Dendritic cell treated with granulocyte-macrophage colony-stimulating factor and Interleukin-4, amounts not matched to agents 40 ng/mL and 50 ng/mL, for 4 days (primary cell): ENCODE results near the gene MCEMP1.

ENCODE experiments used
- H3K27ac Mint-ChIP-seq: one replicate; pipeline ENCODE4 v1.8.0; 2022; ENCODE audit warnings: mild to moderate bottlenecking, mixed read lengths
- H3K27me3 Mint-ChIP-seq: one replicate; pipeline ENCODE4 v1.8.0; 2022; ENCODE audit warnings: mild to moderate bottlenecking, mixed read lengths
- H3K36me3 Mint-ChIP-seq: one replicate; pipeline ENCODE4 v1.8.0; 2022; ENCODE audit warnings: low read depth, mixed read lengths
- H3K4me1 Mint-ChIP-seq: one replicate; pipeline ENCODE4 v1.8.0; 2022; ENCODE audit warnings: low read depth, mixed read lengths
- H3K4me3 Mint-ChIP-seq: one replicate; pipeline ENCODE4 v1.8.0; 2022; ENCODE audit warnings: mild to moderate bottlenecking, moderate library complexity, mixed read lengths
- H3K9me3 Mint-ChIP-seq: one replicate; pipeline ENCODE4 v1.8.0; 2022; ENCODE audit warnings: mixed read lengths
- intact Hi-C: fragments of 100-400 bp; cut with micrococcal nuclease; formaldehyde crosslinking; loops from one replicate; pipeline ENCODE4 v1.15.0; 2022

MCEMP1 gene

DNA sequence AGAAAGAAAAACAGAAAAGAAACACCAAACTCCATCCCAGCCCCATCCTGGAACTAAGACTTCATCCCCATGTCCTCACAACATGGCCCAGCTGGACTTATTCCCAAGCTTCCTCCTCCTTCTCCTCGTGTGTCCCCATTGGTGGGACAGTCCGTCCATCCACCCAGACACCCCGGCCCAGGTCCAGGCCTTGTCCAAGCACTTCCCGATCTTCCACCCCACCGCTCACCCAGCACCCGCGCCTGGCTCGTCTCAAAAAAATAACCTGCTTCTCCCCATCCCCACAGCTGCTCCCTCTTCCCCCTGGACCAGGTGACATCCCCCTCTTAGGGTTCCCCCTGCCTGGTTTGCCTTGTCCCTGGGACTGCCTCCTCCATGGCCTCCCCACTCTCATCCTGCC, 26.4 kb downstream of the MCEMP1 start:
- peak overlapping the region; percentile 96 for H3K27ac Mint-ChIP-seq
- H3K36me3 Mint-ChIP-seq: peaks cover 12% of the 10 kb centered on the region
- no peaks in the 10 kb centered on the region for H3K27me3 Mint-ChIP-seq
- intact Hi-C loops: no loop called here
- no peaks in the 10 kb centered on the region for H3K9me3 Mint-ChIP-seq
- peak overlapping the region; percentile 45 for H3K4me3 Mint-ChIP-seq
- peaks cover 90% of the 10 kb centered on the region for H3K4me1 Mint-ChIP-seq

DNA sequence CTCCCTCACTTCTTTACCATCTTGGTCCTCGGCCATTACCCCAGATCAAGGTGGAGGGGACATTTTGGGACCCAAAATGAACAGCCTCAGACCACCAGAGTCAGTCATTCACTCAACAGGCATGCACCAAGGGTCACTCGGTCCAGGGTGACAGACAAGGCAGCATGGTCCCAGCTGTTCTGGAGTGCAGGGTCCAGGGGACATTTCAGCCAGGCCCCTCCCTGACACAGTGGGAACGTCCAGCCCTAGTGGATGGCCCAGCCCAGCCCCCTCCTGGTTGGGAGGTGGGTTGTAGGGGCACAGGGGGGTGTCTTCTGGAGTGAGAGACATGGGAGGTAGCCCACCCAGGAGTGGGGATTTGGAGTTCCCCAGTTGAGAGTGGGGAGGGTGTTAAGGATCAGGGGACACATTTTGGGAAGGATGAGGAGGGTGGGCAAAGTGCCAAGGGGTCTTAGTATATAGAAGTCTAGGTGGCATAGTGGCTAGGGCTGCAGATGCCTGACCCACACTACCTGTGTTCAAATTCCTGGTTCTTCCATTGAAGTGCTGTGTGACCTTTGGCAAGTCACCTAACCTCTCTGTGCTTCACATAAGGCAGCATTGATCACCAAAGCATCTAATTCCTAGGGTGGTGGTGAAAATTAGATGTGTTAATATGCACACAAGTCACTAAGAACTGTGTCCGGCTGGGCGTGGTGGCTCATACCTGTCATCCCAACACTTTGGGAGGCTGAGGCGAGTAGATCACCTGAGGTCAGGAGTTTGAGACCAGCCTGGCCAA, 27.6 kb downstream of the MCEMP1 start:
- H3K27ac Mint-ChIP-seq: peak overlapping the region; percentile 96
- intact Hi-C loops: no loop called here
- peaks cover 96% of the 10 kb centered on the region for H3K4me1 Mint-ChIP-seq

DNA sequence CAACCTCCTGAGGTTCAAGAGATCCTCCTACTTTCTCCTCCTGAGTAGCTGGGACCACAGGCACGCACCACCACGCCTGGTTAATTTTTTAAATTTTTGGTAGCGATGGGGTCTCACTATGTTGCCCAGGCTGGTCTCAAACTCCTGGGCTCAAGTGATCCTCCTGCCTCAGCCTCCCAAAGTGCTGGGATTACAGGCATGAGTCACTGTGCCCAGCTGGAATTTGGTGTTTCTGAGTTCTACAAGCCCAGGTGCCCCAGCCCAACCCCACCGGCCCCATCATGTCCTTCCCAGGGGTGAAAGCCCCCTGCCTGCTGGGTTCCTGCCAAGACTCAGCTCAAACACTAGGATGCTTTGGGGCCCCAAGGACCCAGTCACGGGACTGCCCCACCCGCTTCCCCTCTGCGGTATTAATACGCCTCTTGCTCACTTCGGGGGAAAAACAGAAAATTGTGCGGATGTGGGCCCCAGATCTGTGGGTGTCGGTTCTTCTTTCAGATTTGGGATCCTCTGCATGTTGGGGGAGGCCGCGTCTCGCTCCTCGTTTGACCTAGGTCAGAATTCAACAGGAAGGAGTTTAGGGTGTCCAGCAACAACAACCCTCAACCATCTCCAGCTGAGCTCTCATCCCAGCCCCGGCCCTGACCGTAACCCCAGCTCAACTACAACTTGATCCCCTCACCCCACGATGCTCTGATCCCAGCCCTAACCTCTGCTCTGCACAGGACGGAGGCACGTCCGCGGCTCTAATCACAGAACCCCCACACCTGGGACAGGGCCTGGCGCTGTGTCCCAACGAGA, 28.7 kb downstream of the MCEMP1 start:
- H3K9me3 Mint-ChIP-seq: no peaks in the 10 kb centered on the region
- H3K4me3 Mint-ChIP-seq: peak overlapping the region; percentile 65
- intact Hi-C loops: loop anchor here (1.0 kb wide), 1 partner anchor 9 kb away; no protein-coding TSS in a partner anchor
- no peaks in the 10 kb centered on the region for H3K36me3 Mint-ChIP-seq
- peak overlapping the region; percentile 96 for H3K27ac Mint-ChIP-seq
- no peaks in the 10 kb centered on the region for H3K27me3 Mint-ChIP-seq
- H3K4me1 Mint-ChIP-seq: peaks cover 97% of the 10 kb centered on the region

More for the DNA sequence above, 27.6 kb downstream of the MCEMP1 start:
- peak overlapping the region; percentile 35 for H3K4me3 Mint-ChIP-seq
- H3K27me3 Mint-ChIP-seq: no peaks in the 10 kb centered on the region
- peaks cover under 1% of the 10 kb centered on the region for H3K36me3 Mint-ChIP-seq
- H3K9me3 Mint-ChIP-seq: no peaks in the 10 kb centered on the region

DNA sequence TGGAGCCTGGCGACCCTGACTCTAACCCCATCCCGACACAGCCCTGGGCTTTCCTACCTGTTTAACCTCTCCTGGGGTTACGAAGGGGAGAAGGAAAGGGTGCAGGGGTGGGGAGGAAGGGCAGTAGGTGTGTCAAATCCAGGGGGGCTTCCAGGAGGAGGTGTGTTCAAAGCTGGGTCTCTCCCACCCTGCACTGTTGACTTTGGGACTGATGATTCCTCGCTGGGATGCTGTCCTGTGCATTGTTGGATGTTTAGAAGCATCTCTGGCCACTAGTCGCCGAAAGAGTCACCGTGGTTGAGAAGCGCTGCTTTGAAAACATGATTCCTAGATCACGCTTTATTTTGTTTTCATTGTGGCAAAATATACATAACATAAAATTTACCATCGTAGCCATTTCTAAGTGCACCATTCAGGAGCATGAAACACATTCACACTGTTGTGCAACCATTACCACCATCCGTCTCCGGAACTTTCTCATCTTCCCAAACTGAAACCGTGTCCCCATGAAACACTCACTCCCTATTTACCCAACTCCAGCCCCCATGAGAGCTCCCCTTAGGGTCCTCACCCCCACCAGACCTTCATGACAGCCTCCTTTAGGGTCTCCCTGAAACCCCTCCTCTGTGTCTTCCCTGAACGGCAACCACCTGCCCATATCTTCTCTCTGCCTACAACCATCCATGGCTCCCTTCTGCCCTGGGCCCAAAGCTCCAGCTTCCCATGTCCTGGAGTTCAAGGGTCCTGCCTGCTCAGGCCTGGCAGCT, 29.5 kb downstream of the MCEMP1 start:
- Mint-ChIP-seq H3K9me3 (no peaks in the 10 kb centered on the region), H3K4me3 (peak overlapping the region; percentile 65), H3K4me1 (peaks cover 96% of the 10 kb centered on the region), H3K36me3 (no peaks in the 10 kb centered on the region), H3K27ac (peak overlapping the region; percentile 96), H3K27me3 (no peaks in the 10 kb centered on the region)
- intact Hi-C loops: loop anchor here (1.0 kb wide), 1 partner anchor 8 kb away; no protein-coding TSS in a partner anchor

DNA sequence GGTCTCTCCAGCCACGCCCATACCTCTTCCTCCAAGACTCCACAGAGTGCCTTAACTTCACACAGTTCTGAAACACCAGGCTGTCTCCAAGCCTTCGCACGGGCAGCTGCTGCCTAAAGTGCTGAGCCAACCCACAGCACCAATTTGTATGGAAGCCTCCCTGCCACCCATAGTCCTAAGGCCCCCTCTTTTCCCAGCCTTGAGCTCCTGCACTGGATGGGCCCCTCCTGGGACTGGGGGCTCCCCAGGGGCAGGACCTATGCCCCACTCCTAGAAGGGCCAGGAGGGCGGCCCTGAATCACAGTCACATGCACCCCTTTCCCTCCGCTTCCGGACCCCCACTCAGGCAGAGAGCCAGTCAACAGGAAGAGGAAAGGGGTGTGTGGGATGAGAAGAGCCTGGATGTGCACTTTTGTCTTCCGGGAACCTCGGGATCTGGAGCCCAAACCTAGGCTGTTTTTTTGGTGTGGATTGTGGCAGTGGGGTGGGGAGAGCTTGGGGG, 30.1 kb downstream of the MCEMP1 start:
- Mint-ChIP-seq H3K27me3 (no peaks in the 10 kb centered on the region), H3K36me3 (no peaks in the 10 kb centered on the region), H3K4me3 (peak overlapping the region; percentile 65), H3K27ac (peak overlapping the region; percentile 96), H3K9me3 (no peaks in the 10 kb centered on the region), H3K4me1 (peaks cover 89% of the 10 kb centered on the region)
- intact Hi-C loops: loop anchor here (1.0 kb wide), 1 partner anchor 7 kb away; no protein-coding TSS in a partner anchor

DNA sequence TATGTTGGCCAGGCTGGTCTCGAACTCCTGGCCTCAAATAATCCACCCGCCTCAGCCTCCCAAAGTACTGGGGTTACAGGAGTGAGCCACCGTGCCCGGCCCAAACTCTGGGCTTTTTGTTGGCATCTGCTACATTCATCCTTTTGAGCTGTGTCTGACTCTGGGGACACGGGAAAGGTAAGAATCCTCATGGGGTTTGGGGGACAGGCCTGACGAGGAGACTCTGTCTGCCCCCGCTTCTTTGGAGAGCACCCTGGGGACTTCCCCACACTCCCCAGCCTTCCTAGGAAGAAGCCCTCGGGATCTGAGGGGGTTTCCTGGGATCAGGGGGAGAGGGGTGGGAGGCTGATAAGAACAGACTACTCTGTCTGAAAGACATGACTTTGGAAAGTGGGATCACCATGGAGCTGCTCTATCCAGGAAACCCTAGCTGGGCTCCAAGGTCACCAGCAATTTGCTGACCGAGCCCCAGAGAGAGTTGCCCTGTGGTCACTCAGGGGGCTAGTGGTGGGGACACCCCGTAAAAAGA, 33.1 kb downstream of the MCEMP1 start:
- Mint-ChIP-seq H3K4me1 (peaks cover 77% of the 10 kb centered on the region), H3K4me3 (no peak overlapping the region), H3K27ac (peak overlapping the region; percentile 68), H3K27me3 (no peaks in the 10 kb centered on the region), H3K9me3 (no peaks in the 10 kb centered on the region), H3K36me3 (no peaks in the 10 kb centered on the region)
- intact Hi-C loops: no loop called here

DNA sequence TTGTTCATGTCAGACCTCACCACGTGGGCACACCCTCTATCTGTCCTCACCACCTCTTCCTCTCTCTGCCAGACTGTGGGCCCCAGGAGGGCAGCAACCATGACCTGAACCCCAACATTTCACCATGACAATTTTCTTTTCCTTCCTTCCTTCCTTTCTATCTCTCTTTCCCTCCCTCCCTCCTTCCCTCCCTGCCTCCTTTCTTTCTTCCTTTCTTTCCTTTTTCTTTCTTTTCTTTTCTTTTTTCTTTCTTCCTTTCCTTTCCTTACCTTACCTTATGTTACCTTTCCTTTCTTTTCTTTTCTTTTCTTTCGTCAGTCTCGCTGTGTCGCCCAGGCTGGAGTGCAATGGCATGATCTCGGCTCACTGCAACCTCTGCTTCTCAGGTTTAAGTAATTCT, 33.7 kb downstream of the MCEMP1 start:
- Mint-ChIP-seq H3K4me1 (peaks cover 76% of the 10 kb centered on the region), H3K9me3 (no peaks in the 10 kb centered on the region), H3K27ac (peak overlapping the region; percentile 68)

DNA sequence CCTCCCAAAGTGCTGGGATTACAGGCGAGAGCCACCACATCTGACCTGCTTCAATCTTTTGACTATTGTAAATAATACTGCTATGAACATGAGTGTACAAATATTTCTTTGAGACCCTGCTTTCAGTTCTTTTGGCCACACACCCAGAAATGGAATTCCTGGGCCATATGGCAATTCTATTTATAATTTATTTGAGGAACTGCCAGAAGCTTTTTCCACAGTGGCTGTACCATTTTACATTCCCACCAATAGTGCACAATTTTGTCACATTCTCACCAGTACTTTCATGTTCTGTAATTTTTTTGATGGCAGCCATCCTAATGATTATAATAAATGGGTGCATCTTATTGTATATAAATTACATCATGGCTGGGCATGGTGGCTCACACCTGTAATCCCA, 38.8 kb downstream of the MCEMP1 start:
- Mint-ChIP-seq H3K36me3 (no peaks in the 10 kb centered on the region), H3K4me1 (peaks cover 48% of the 10 kb centered on the region), H3K4me3 (no peak overlapping the region), H3K27me3 (no peaks in the 10 kb centered on the region), H3K9me3 (no peaks in the 10 kb centered on the region), H3K27ac (peak overlapping the region; percentile 90)
- intact Hi-C loops: no loop called here

More for the DNA sequence above, 33.7 kb downstream of the MCEMP1 start:
- intact Hi-C loops: no loop called here
- H3K36me3 Mint-ChIP-seq: no peaks in the 10 kb centered on the region
- no peak overlapping the region for H3K4me3 Mint-ChIP-seq
- H3K27me3 Mint-ChIP-seq: no peaks in the 10 kb centered on the region

DNA sequence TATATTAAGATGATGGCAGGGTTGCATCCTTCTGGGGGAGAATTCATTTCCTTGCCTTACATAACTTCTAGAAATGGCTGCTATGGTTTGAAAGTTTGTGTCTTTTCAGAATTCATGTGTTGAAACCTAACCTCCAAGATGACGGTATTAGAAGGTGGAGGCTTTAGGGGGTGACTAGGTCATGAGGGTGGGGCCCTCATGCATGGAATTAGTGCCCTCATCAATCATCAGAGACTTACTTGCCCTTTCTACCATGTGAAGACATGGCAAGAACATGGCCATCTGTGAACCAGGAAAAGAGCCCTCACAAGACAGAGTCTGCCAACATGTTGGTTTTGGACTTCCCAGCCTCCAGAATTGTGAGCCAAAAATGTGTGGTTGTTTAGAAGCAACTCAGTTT, 39.9 kb downstream of the MCEMP1 start:
- intact Hi-C loops: no loop called here
- Mint-ChIP-seq H3K27ac (no peak overlapping the region), H3K4me1 (peaks cover 46% of the 10 kb centered on the region), H3K27me3 (no peaks in the 10 kb centered on the region), H3K9me3 (no peaks in the 10 kb centered on the region), H3K36me3 (no peaks in the 10 kb centered on the region), H3K4me3 (no peak overlapping the region)

DNA sequence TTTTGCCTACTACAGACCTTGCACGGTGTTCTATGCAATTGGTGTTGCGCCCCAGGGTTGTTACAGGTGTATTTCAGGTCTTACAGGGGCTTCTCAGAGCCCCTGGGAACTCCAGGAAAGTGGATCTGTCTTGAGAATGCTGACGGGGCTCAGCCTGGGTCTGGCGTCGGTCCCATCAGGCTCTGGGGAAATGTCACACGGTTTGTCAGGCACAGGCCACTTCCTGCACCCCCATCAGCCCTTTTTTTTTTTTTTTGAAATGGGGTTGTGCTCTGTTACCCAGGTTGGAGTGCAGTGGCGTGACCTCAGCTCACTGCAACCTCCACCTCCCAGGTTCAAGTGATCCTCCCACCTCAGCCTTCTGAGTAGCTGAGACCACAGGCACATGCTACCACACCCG, 41.8 kb downstream of the MCEMP1 start:
- Mint-ChIP-seq H3K4me3 (no peak overlapping the region), H3K4me1 (peaks cover 55% of the 10 kb centered on the region), H3K36me3 (no peaks in the 10 kb centered on the region), H3K27me3 (no peaks in the 10 kb centered on the region), H3K9me3 (no peaks in the 10 kb centered on the region), H3K27ac (peak overlapping the region; percentile 45)
- intact Hi-C loops: no loop called here

DNA sequence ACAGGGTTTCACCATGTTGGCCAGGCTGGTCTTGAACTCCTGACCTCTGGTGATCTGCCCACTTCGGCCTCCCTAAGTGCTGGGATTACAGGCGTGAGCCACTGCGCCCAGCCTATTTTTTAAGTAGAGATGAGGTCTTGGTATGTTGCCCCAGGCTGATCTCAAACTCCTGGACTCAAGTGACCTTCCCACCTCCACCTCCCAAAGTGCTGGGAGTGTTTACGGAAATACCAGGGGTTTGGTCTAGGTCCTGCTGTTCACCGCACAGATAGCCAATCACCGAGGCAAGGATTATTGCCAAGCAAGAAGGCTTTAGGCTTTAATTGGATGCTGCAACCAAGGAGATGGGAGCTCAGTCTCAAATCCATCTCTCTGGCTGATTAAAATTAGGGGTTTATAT, 43.5 kb downstream of the MCEMP1 start:
- H3K4me3 Mint-ChIP-seq: no peak overlapping the region
- H3K9me3 Mint-ChIP-seq: no peaks in the 10 kb centered on the region
- intact Hi-C loops: no loop called here
- peak overlapping the region; percentile 43 for H3K27ac Mint-ChIP-seq
- peaks cover 42% of the 10 kb centered on the region for H3K4me1 Mint-ChIP-seq
- peaks cover 6% of the 10 kb centered on the region for H3K36me3 Mint-ChIP-seq
- H3K27me3 Mint-ChIP-seq: no peaks in the 10 kb centered on the region

DNA sequence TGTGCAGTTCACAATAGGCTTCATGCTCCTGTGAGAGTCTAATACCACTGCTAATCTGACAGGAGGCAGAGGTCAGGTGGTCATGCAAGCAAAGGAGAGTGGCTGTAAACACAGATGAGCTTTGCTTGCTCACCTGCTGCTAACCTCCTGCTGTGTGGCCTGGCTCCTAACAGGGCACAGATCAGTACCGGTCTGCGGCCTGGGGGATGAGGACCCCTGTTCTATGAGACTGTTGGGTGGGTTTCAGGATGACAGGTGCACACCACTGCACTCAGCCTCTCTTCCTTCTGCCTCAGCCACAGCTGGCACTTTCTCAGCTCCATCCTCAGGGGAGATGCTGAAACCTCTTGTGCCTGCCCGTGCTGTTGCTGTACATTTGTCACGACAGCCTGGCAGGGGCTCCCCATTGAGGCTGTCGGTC, 45.4 kb downstream of the MCEMP1 start:
- intact Hi-C loops: no loop called here
- H3K27ac Mint-ChIP-seq: no peak overlapping the region
- H3K4me1 Mint-ChIP-seq: peaks cover 54% of the 10 kb centered on the region
- H3K36me3 Mint-ChIP-seq: peaks cover 18% of the 10 kb centered on the region
- H3K9me3 Mint-ChIP-seq: no peaks in the 10 kb centered on the region
- H3K27me3 Mint-ChIP-seq: no peaks in the 10 kb centered on the region
- no peak overlapping the region for H3K4me3 Mint-ChIP-seq

DNA sequence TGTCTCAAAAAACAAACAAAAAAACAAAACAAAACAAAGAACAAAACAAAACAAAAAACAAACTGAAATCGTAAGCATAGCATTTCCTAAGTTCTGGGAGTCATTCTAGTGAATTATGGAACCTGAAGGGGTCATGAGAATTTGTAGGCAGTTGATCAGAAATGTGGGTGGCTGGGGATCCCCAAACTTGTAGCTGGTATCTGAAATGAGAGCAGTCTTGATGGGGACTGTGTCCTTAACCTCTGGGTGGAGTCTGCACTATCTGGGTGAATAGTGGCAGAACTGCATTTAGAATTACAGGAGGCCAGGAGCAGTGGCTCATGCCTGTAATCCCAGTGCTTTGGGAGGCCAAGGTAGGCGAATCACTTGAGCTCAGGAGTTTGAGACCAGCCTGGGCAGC, 48.9 kb downstream of the MCEMP1 start:
- Mint-ChIP-seq H3K27ac (no peak overlapping the region), H3K36me3 (peaks cover 49% of the 10 kb centered on the region), H3K9me3 (no peaks in the 10 kb centered on the region), H3K4me1 (peaks cover 65% of the 10 kb centered on the region), H3K27me3 (no peaks in the 10 kb centered on the region), H3K4me3 (no peak overlapping the region)
- intact Hi-C loops: no loop called here
